HL-60 (cell line): Measurements from ENCODE around the gene ARHGEF16.
A peak's percentile ranks its signal among the peaks of the same experiment; 100 is the strongest.

ENCODE experiments used
- DNase-seq, 2 experiments: peaks; one replicate each; pipeline ENCODE4 v3.0.0-alpha.2; 2010 to 2020; ENCODE audit warnings: low read depth in 1 of 2, low spot score in 1 of 2
- H3K27ac ChIP-seq: fragments of 250-450 bp; sonication (Bioruptor Pico); replicated peaks from 2 replicates; pipeline ENCODE4 v1.5.1; 2020; ENCODE audit warnings: mild to moderate bottlenecking, moderate library complexity
- H3K27me3 ChIP-seq: fragments of 250-450 bp; sonication (Bioruptor Pico); 2 replicates; pipeline ENCODE4 v1.5.1; 2021; ENCODE audit warnings: mild to moderate bottlenecking, moderate library complexity; ENCODE audit not compliant: insufficient read depth, poor library complexity, severe bottlenecking
- H3K4me3 ChIP-seq: replicated peaks from 2 replicates; pipeline ENCODE4 v1.5.1; 2011; ENCODE audit warnings: mild to moderate bottlenecking, control low read depth, low read length; ENCODE audit not compliant: insufficient read depth
- CTCF ChIP-seq: IDR thresholded peaks from one replicate; pipeline ENCODE4 v1.5.1; 2011; ENCODE audit warnings: low read length, control low read depth, inconsistent platforms; ENCODE audit not compliant: insufficient read depth
- GABPA ChIP-seq: IDR thresholded peaks from 2 replicates; pipeline ENCODE4 v1.6.1; 2012; ENCODE audit warnings: low read depth
- POLR2AphosphoS5 ChIP-seq: IDR thresholded peaks from 2 replicates; pipeline ENCODE4 v1.6.1; 2012; ENCODE audit warnings: low read depth
- REST ChIP-seq: IDR thresholded peaks from 2 replicates; pipeline ENCODE4 v1.6.1; 2012; ENCODE audit warnings: low read depth; ENCODE audit not compliant: insufficient replicate concordance
- SPI1 ChIP-seq: IDR thresholded peaks from 2 replicates; pipeline ENCODE4 v1.6.1; 2012; ENCODE audit warnings: low read depth, mild to moderate bottlenecking, borderline replicate concordance

The ARHGEF16 gene

GRCh38 chr1:3500265-3500835 is 45.9 kb downstream of the ARHGEF16 start:
- H3K27me3 ChIP-seq: no peaks in the 10 kb centered on the region
- TF ChIP-seq REST: no peak
- no peak for TF ChIP-seq SPI1
- no peak for TF ChIP-seq CTCF
- no peak for TF ChIP-seq POLR2AphosphoS5
- no peak for TF ChIP-seq GABPA
- no peak overlapping the region for H3K4me3 ChIP-seq
- no peak overlapping the region for H3K27ac ChIP-seq
- no peak for DNase-seq

GRCh38 chr1:3501437-3501836 is 47.0 kb downstream of the ARHGEF16 start:
- no peak overlapping the region for H3K4me3 ChIP-seq
- H3K27ac ChIP-seq: no peak overlapping the region
- DNase-seq: no peak
- TF ChIP-seq CTCF (no peak), SPI1 (no peak), REST (no peak), GABPA (no peak), POLR2AphosphoS5 (no peak)
- no peaks in the 10 kb centered on the region for H3K27me3 ChIP-seq

GRCh38 chr1:3501856-3502640 is 47.6 kb downstream of the ARHGEF16 start:
- Histone ChIP-seq H3K4me3 (no peak overlapping the region), H3K27ac (no peak overlapping the region), H3K27me3 (no peaks in the 10 kb centered on the region)
- no peak for DNase-seq
- TF ChIP-seq SPI1 (no peak), REST (peak; percentile 92), CTCF (no peak), POLR2AphosphoS5 (no peak), GABPA (no peak)
